ENCODE data around the gene EYA4.

The EYA4 gene

DNA sequence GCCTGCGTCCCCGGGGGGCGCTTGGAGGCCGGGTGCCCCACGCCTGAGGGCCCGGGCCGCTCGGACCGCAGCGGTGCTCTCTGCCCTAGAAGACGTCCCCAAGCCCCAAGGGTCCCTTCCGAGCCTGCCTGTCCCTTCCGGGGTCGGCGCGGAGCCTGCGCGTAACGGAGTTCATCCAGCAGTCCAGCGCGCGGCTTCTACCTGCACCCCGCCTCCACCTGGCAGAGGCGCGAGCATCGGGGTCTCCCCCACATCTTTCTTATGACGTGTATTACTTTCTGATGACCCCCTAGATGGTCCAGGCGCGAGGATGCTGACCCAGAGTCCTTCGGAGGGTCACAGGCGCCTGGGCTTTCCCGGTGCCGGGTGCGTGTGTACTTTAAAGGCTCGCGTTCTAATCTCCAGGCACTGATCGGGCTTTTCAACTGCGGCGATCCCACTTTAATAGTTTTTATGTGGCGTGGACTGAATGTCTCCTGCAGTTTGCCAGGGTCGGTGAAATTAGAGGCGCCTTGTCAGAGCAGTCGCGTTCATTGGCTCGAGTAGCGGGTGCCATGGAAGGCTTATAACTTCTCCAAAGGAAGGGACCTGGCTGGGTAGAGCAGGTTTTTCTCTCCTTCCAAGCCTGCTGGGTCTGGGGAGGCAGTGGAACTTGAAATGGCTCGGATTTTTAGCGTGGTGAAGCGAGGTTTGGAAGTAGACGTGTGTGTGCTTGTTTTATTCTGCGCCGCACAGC lies 912 bp downstream of the EYA4 start:
- DNase-seq (ENCODE audit: extremely low read depth, low read depth), result no peak
- TF ChIP-seq, protein P1, sequence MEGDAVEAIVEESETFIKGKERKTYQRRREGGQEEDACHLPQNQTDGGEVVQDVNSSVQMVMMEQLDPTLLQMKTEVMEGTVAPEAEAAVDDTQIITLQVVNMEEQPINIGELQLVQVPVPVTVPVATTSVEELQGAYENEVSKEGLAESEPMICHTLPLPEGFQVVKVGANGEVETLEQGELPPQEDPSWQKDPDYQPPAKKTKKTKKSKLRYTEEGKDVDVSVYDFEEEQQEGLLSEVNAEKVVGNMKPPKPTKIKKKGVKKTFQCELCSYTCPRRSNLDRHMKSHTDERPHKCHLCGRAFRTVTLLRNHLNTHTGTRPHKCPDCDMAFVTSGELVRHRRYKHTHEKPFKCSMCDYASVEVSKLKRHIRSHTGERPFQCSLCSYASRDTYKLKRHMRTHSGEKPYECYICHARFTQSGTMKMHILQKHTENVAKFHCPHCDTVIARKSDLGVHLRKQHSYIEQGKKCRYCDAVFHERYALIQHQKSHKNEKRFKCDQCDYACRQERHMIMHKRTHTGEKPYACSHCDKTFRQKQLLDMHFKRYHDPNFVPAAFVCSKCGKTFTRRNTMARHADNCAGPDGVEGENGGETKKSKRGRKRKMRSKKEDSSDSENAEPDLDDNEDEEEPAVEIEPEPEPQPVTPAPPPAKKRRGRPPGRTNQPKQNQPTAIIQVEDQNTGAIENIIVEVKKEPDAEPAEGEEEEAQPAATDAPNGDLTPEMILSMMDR (IDR thresholded peaks at IDR 0.05; ENCODE audit: low read depth, low read length, missing control alignments), result no peak
- no peak overlapping the region for H3K4me3 ChIP-seq (replicated peaks; ENCODE audit: low read depth, low read length)

DNA sequence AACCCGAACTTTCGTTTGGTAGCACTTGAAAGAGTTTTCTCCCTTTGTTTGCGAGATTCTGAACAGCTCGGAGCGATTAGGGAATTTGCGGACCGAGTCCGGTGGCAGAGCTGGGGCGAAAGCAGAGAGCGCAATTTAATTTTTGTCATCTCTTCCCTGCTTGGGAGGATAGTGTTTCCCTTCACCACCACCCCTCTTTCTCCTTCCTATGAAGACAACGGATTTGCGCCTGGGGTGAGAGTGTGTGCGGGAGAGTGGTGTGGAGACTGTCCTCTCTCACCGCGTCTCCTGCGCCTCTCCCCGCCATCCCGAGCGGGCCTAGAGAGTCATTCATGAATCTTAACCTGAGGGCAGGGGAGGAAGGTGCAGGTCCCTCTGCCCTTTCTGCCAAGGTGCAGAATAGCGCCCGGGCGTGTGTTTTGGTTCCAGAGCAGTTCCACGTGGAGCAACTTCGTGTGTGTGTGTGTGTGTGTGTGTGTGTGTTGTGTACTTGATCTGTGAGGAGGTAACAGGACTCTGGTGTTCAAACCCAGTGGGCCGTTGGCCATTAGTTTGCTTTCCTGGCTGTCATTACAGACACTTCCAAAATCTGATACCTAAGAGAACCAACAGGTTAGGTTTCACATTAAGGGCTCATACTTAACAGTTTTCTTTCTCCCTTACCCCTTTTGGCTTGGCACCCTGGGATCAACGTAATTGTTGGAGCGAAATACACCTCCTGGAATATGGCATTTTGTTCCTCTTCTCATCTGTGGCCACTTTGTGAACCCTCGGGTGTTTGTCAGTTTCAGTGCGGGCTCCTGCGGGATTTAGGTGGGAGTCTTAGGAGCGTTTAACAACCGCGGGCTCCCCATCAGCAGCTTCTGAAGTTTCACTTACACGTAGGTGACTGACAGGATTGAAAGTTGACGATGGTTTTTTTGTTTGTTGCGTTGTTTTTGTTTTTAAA lies 1.8 kb downstream of the EYA4 start:
- TF ChIP-seq, protein P1 (IDR thresholded peaks at IDR 0.05; ENCODE audit: low read depth, low read length, missing control alignments), result no peak
- DNase-seq (ENCODE audit: extremely low read depth, low read depth), result no peak
- H3K4me3 ChIP-seq (replicated peaks; ENCODE audit: low read depth, low read length), result no peak overlapping the region

DNA sequence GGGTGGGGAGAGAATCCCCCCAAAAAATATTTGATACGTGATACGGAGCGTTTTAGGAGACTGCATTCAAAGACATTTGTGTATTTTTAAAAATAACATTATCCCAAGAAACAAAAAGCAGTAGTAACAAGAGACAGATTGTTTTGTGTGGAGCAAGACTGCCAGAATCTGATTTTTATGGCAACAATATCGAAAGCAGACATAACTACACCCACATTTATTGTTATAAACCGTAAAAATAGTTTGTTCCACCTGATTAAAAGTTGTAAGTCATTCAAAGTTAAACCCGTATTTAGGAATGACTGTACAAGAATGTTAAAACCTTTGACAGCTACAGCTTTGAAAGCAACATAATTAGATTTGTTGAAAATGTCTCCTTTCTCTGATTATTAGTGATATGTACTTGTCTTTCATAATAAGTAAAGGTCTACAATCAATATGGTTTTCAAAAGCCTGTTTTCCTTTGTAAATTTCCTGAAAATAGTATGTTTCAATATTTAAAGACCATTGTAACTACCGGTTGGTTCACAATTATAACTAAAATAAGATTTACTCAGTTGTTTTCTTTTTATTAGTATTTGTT lies 2.7 kb downstream of the EYA4 start:
- TF ChIP-seq, protein P1 (IDR thresholded peaks at IDR 0.05; ENCODE audit: low read depth, low read length, missing control alignments), result no peak
- DNase-seq (ENCODE audit: extremely low read depth, low read depth), result no peak
- no peak overlapping the region for H3K4me3 ChIP-seq (replicated peaks; ENCODE audit: low read depth, low read length)

DNA sequence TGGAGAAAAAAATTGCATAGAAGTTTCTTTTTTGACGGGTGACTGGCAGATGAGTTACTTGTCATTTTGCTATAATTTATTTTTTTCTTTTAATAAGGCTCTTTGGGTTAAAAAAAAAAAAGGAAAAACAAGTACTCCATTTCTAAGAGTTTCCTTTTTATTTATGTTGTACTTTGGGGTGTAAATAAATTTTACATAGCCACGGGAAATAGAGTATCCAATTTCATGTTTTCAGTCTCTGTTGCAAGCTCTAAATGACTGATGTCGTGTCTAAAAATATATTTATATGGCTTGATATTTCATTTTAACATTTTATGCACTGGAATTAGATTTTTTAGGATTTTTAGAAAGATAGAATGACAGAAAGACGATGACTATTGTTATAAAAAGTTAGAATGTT lies 3.4 kb downstream of the EYA4 start:
- TF ChIP-seq, protein P1 (IDR thresholded peaks at IDR 0.05; ENCODE audit: low read depth, low read length, missing control alignments), result no peak
- no peak overlapping the region for H3K4me3 ChIP-seq (replicated peaks; ENCODE audit: low read depth, low read length)
- DNase-seq (ENCODE audit: extremely low read depth, low read depth), result no peak

DNA sequence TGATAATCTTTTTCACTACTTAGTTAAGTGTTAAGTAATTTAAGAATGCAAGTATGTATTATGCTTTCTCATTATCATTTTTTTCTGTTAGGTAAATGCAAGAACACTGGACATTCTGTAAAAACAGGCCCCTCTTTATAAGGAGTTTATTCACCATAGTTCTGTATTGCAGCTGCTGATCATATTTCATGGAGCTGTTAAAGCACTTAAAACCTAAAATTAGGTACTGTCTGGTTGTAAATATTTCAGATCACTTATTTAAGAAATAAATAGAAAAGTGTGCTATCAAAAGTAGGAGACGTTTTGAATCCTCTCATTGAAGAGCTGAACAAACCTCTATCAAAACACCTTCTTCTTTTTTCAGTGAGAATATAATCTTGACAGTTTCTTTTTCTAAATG lies 3.9 kb downstream of the EYA4 start:
- TF ChIP-seq, protein P1 (IDR thresholded peaks at IDR 0.05; ENCODE audit: low read depth, low read length, missing control alignments), result no peak
- no peak overlapping the region for H3K4me3 ChIP-seq (replicated peaks; ENCODE audit: low read depth, low read length)
- DNase-seq (ENCODE audit: extremely low read depth, low read depth), result no peak

DNA sequence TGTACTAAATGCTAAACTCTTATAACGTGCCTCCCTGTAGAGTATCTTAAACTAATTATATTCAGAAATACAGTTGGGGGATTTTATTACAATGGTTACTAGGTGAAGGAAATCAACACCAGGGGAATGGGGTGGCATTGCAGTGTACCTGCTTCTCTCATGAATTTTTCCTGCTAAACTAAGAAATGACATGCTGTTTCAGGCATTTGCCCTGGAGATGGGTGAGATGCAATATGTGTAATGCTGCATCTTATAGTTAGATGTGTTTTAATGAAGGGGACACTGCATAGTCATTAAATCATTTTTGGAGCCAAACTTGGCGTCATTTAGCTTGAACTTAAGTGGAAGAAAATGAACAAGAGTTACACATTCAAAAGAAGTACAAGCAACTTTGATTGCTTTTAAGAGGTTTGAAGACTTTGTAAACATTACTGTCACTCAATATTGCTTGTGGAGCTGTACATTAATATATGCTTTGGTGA lies 4.3 kb downstream of the EYA4 start:
- no peak overlapping the region for H3K4me3 ChIP-seq (replicated peaks; ENCODE audit: low read depth, low read length)
- no peak for DNase-seq (ENCODE audit: extremely low read depth, low read depth)

More for the DNA sequence above, 4.3 kb downstream of the EYA4 start:
- TF ChIP-seq, protein P1 (IDR thresholded peaks at IDR 0.05; ENCODE audit: low read depth, low read length, missing control alignments), result no peak

All from HFF-Myc (cell line).